DOHH2 (cell line): Measurements from ENCODE around the gene IFIH1.

ENCODE experiments used
- EZH2phosphoT487 ChIP-seq: fragments of 200-600 bp; sonication (generic); IDR thresholded peaks from 2 replicates; pipeline ENCODE4 v1.6.1; 2017; ENCODE audit warnings: borderline replicate concordance, mild to moderate bottlenecking, antibody characterized with exemption, low read length, moderate library complexity, mixed read lengths
- TF ChIP-seq, protein P1 (sequence below): fragments of 200-600 bp; sonication (generic); IDR thresholded peaks from one replicate; pipeline ENCODE4 v1.5.1; 2014; ENCODE audit warnings: antibody characterized with exemption, mild to moderate bottlenecking, low read depth, low read length; ENCODE audit not compliant: poor library complexity, severe bottlenecking

- TF ChIP-seq, protein P1, sequence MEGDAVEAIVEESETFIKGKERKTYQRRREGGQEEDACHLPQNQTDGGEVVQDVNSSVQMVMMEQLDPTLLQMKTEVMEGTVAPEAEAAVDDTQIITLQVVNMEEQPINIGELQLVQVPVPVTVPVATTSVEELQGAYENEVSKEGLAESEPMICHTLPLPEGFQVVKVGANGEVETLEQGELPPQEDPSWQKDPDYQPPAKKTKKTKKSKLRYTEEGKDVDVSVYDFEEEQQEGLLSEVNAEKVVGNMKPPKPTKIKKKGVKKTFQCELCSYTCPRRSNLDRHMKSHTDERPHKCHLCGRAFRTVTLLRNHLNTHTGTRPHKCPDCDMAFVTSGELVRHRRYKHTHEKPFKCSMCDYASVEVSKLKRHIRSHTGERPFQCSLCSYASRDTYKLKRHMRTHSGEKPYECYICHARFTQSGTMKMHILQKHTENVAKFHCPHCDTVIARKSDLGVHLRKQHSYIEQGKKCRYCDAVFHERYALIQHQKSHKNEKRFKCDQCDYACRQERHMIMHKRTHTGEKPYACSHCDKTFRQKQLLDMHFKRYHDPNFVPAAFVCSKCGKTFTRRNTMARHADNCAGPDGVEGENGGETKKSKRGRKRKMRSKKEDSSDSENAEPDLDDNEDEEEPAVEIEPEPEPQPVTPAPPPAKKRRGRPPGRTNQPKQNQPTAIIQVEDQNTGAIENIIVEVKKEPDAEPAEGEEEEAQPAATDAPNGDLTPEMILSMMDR, result no peak
- no peak for TF ChIP-seq EZH2phosphoT487
Measured at GRCh38 chr2:162230761-162231160, 87.7 kb downstream of the IFIH1 start.
